H1 (cell line): ENCODE results near the gene ACP4. TPM values are rescaled to one million over a fixed set of nuclear protein-coding genes. Genes with fewer than 3 reads are reported as not detected.

Experiments
- CTCF ChIA-PET: fragments of 300-600 bp; sonication (Branson Sonifier 250); formaldehyde crosslinking; loops from one replicate; lab custom pipeline; 2021; ENCODE audit not compliant: partially characterized antibody; lab: Charles Lee
- POLR2A ChIA-PET: fragments of 300-600 bp; sonication (Branson Sonifier 250); formaldehyde crosslinking; loops from one replicate; lab custom pipeline; 2021; ENCODE audit warnings: inconsistent platforms; ENCODE audit not compliant: partially characterized antibody; lab: Charles Lee
- DNase-seq, 2 experiments: peaks; one replicate each; pipeline versions ENCODE4 v3.0.0 to v3.0.0-alpha.2; 2010 to 2022; ENCODE audit warnings: low spot score in 2 of 2, low read depth in 1 of 2, mixed read lengths in 1 of 2
- FAIRE-seq: peaks from 2 replicates; lab custom pipeline; 2011; peaks lifted over from hg19 to GRCh38; lab: Jason Lieb, UNC
- H2AFZ ChIP-seq: 2 replicates; pipeline ENCODE4 v1.8.1; 2012; ENCODE audit warnings: low read length, inconsistent platforms
- H2AK5ac ChIP-seq: 2 replicates; pipeline ENCODE4 v1.6.1; 2013; ENCODE audit warnings: low read depth, low read length
- H2BK120ac ChIP-seq: replicated peaks from 2 replicates; pipeline ENCODE3; 2013; ENCODE audit warnings: low read depth, low read length, inconsistent platforms
- H2BK12ac ChIP-seq: 2 replicates; pipeline ENCODE4 v1.6.1; 2013; ENCODE audit warnings: low read depth, low read length
- H2BK15ac ChIP-seq: 2 replicates; pipeline ENCODE4 v1.6.1; 2013; ENCODE audit warnings: low read length
- H2BK20ac ChIP-seq: 2 replicates; pipeline ENCODE4 v1.6.1; 2013; ENCODE audit warnings: low read length
- H2BK5ac ChIP-seq: 2 replicates; pipeline ENCODE4 v1.6.1; 2013; ENCODE audit warnings: low read depth, low read length
- H3K14ac ChIP-seq: 2 replicates; pipeline ENCODE4 v1.6.1; 2013; ENCODE audit warnings: inconsistent platforms; ENCODE audit not compliant: insufficient read length
- H3K18ac ChIP-seq: 2 replicates; pipeline ENCODE4 v1.6.1; 2013; ENCODE audit warnings: low read length; ENCODE audit errors: extremely low read depth
- H3K23ac ChIP-seq: 2 replicates; pipeline ENCODE4 v1.6.1; 2013; ENCODE audit warnings: inconsistent platforms; ENCODE audit not compliant: insufficient read length
- H3K23me2 ChIP-seq: 2 replicates; pipeline ENCODE4 v1.6.1; 2013; ENCODE audit warnings: low read depth, low read length
- H3K27ac ChIP-seq: 2 replicates; pipeline ENCODE4 v1.6.1; 2011; ENCODE audit warnings: low read depth, low read length, inconsistent platforms
- H3K27me3 ChIP-seq, 4 experiments: replicated peaks in 1 of 4; 1 replicate in 1 of 4; 2 replicates in 3 of 4; pipeline versions ENCODE4 v1.6.1 to v1.8.1; 2011 to 2013; ENCODE audit warnings: low read length in 3 of 4, mild to moderate bottlenecking in 3 of 4, inconsistent platforms in 2 of 4, mixed read lengths in 2 of 4, moderate library complexity in 1 of 4; ENCODE audit not compliant: control insufficient read depth in 3 of 4, insufficient read depth in 3 of 4; ENCODE audit errors: extremely low read depth in 1 of 4
- H3K36me3 ChIP-seq, 4 experiments: 2 replicates each; pipeline versions ENCODE4 v1.6.1 to v1.8.1; 2011 to 2013; ENCODE audit warnings: mild to moderate bottlenecking in 4 of 4, low read length in 3 of 4, moderate library complexity in 2 of 4, control low read depth in 1 of 4, inconsistent platforms in 1 of 4; ENCODE audit not compliant: insufficient read depth in 4 of 4, control insufficient read depth in 2 of 4
- H3K4ac ChIP-seq: replicated peaks from 2 replicates; pipeline ENCODE3; 2013; ENCODE audit warnings: low read length, low read depth, mixed read lengths, inconsistent platforms; ENCODE audit not compliant: insufficient read length
- H3K4me1 ChIP-seq, 4 experiments: replicated peaks in 1 of 4; 1 replicate in 1 of 4; 2 replicates in 3 of 4; pipeline versions ENCODE4 v1.6.1 to v1.8.1; 2011 to 2013; ENCODE audit warnings: low read length in 3 of 4, inconsistent platforms in 2 of 4, mixed read lengths in 1 of 4; ENCODE audit not compliant: insufficient read depth in 4 of 4, control insufficient read depth in 3 of 4
- H3K4me2 ChIP-seq, 2 experiments: 2 replicates each; pipeline versions ENCODE4 v1.6.1 to v1.8.1; 2011 to 2013; ENCODE audit warnings: low read depth in 2 of 2, low read length in 2 of 2, control low read depth in 1 of 2, inconsistent platforms in 1 of 2, mild to moderate bottlenecking in 1 of 2; ENCODE audit not compliant: insufficient read depth in 1 of 2
- H3K4me3 ChIP-seq, 4 experiments: fragments of 200-600, 300-600 bp in 1 of 4; sonication (generic), shearing (Covaris generic), sonication (Bioruptor Twin) in 1 of 4; 2 replicates each; pipeline versions ENCODE4 v1.5.1 to v1.8.1; 2011 to 2016; ENCODE audit warnings: low read length in 4 of 4, low read depth in 3 of 4, control low read depth in 2 of 4, inconsistent platforms in 2 of 4, mild to moderate bottlenecking in 2 of 4, mixed read lengths in 1 of 4, moderate library complexity in 1 of 4; ENCODE audit not compliant: insufficient read depth in 2 of 4; ENCODE audit errors: extremely low read depth in 1 of 4
- H3K56ac ChIP-seq: replicated peaks from 2 replicates; pipeline ENCODE3; 2013; ENCODE audit warnings: low read depth, mild to moderate bottlenecking, mixed read lengths, low read length, inconsistent platforms; ENCODE audit not compliant: insufficient read length
- H3K79me1 ChIP-seq: 2 replicates; pipeline ENCODE4 v1.6.1; 2013; ENCODE audit warnings: low read depth, low read length, control low read depth
- H3K79me2 ChIP-seq, 2 experiments: 2 replicates each; pipeline versions ENCODE4 v1.6.1 to v1.8.1; 2012 to 2013; ENCODE audit warnings: low read length in 2 of 2, mild to moderate bottlenecking in 2 of 2, inconsistent platforms in 1 of 2; ENCODE audit not compliant: insufficient read depth in 2 of 2, control insufficient read depth in 1 of 2
- H3K9ac ChIP-seq, 4 experiments: replicated peaks in 1 of 4; 1 replicate in 1 of 4; 2 replicates in 3 of 4; pipeline versions ENCODE4 v1.6.1 to v1.8.1; 2011 to 2013; ENCODE audit warnings: low read depth in 3 of 4, low read length in 3 of 4, control low read depth in 2 of 4, mild to moderate bottlenecking in 2 of 4, moderate library complexity in 2 of 4, inconsistent platforms in 1 of 4; ENCODE audit errors: extremely low read depth in 1 of 4
- H3K9me3 ChIP-seq, 2 experiments: 2 replicates each; pipeline versions ENCODE4 v1.6.1 to v1.8.1; 2012 to 2013; ENCODE audit warnings: mild to moderate bottlenecking in 2 of 2, moderate library complexity in 2 of 2, control low read depth in 1 of 2, inconsistent platforms in 1 of 2, low read depth in 1 of 2, low read length in 1 of 2, mixed read lengths in 1 of 2; ENCODE audit not compliant: insufficient read depth in 2 of 2
- H4K20me1 ChIP-seq, 2 experiments: replicated peaks in 1 of 2; 2 replicates each; pipeline versions ENCODE3 to v1.8.1; 2011 to 2013; ENCODE audit warnings: inconsistent platforms in 2 of 2, low read length in 2 of 2, mild to moderate bottlenecking in 1 of 2; ENCODE audit not compliant: insufficient read depth in 2 of 2, control insufficient read depth in 1 of 2
- H4K5ac ChIP-seq: 2 replicates; pipeline ENCODE4 v1.6.1; 2013; ENCODE audit warnings: low read length, low read depth, mixed read lengths, inconsistent platforms; ENCODE audit not compliant: insufficient read length
- H4K8ac ChIP-seq: 2 replicates; pipeline ENCODE4 v1.8.0; 2013; ENCODE audit warnings: mild to moderate bottlenecking, moderate library complexity, low read length, inconsistent platforms; ENCODE audit not compliant: insufficient read depth; ENCODE audit errors: extremely low read depth
- H4K91ac ChIP-seq: replicated peaks from 2 replicates; pipeline ENCODE3; 2013; ENCODE audit warnings: low read length, mixed read lengths, inconsistent platforms; ENCODE audit not compliant: insufficient read length
- CBX5 ChIP-seq: fragments of 300-800, 300-1000 bp; sonication (generic); IDR thresholded peaks from 2 replicates; pipeline ENCODE4 v1.7.1; 2016; ENCODE audit warnings: antibody characterized with exemption, low read length, low read depth
- CHD1 ChIP-seq: IDR thresholded peaks from 2 replicates; pipeline ENCODE4 v1.6.1; 2012; ENCODE audit warnings: low read depth, low read length, improper control_type of control experiment
- CREB1 ChIP-seq: IDR thresholded peaks from 2 replicates; pipeline ENCODE4 v1.6.1; 2012; ENCODE audit warnings: inconsistent platforms
- JUN ChIP-seq: IDR thresholded peaks from 2 replicates; pipeline ENCODE4 v1.6.1; 2011; ENCODE audit warnings: low read depth, mild to moderate bottlenecking, improper control_type of control experiment, low read length
- JUND ChIP-seq: IDR thresholded peaks from 2 replicates; pipeline ENCODE4 v1.6.1; 2011; ENCODE audit warnings: mild to moderate bottlenecking, improper control_type of control experiment, low read length
- MAFK ChIP-seq: IDR thresholded peaks from 2 replicates; pipeline ENCODE4 v1.6.1; 2012; ENCODE audit warnings: low read depth, mild to moderate bottlenecking, improper control_type of control experiment, low read length
- POU5F1 ChIP-seq: IDR thresholded peaks from 2 replicates; pipeline ENCODE4 v1.6.1; 2011; ENCODE audit warnings: low read depth, mild to moderate bottlenecking, low read length, moderate library complexity
- SIN3A ChIP-seq, 2 experiments: IDR thresholded peaks in 1 of 2; conservative IDR thresholded peaks in 1 of 2; 2 replicates each; pipeline ENCODE4 v1.6.1; 2011 to 2012; ENCODE audit warnings: low read length in 2 of 2, improper control_type of control experiment in 1 of 2, low read depth in 1 of 2, mild to moderate bottlenecking in 1 of 2
- SRF ChIP-seq: IDR thresholded peaks from 2 replicates; pipeline ENCODE4 v1.6.1; 2011; ENCODE audit warnings: mild to moderate bottlenecking, low read depth, low read length, moderate library complexity
- TBP ChIP-seq: IDR thresholded peaks from 2 replicates; pipeline ENCODE4 v1.6.1; 2011; ENCODE audit warnings: low read depth, low read length, improper control_type of control experiment
- TEAD4 ChIP-seq: IDR thresholded peaks from 2 replicates; pipeline ENCODE4 v1.6.1; 2012; ENCODE audit warnings: low read depth, low read length, inconsistent platforms, mixed read lengths
- USF2 ChIP-seq: IDR thresholded peaks from 2 replicates; pipeline ENCODE4 v1.6.1; 2011; ENCODE audit warnings: low read length, improper control_type of control experiment
- WGBS, 2 experiments: shearing (Covaris generic) in 1 of 2; methylation state at CpG; one replicate each; pipeline versions ENCODE4 v1.1.6 to v1.1.7; 2013 to 2015; ENCODE audit warnings: low lambda C conversion rate in 2 of 2, mixed read lengths in 2 of 2, inconsistent platforms in 1 of 2, low coverage in 1 of 2, missing lambda C conversion rate in 1 of 2; ENCODE audit not compliant: insufficient replicate concordance in 2 of 2, insufficient coverage in 1 of 2, insufficient read length in 1 of 2; ENCODE audit errors: extremely low coverage in 1 of 2, missing lambda C conversion rate in 1 of 2; 5-methylcytosine and 5-hydroxymethylcytosine counted together
- polyA plus RNA-seq, 7 experiments: library from polyadenylated mRNA; depleted of rRNA in 3 of 7; stranded (reverse) in 5 of 7; unstranded in 2 of 7; fragments of >200 nt in 5 of 7; fragments of 200-250 nt in 2 of 7; gene quantifications; 1 replicate in 5 of 7; 2 replicates in 1 of 7; 4 replicates in 1 of 7; pipeline versions ENCODE4 v1.2.1 to v1.2.3, GENCODE V29; 2011 to 2013; ENCODE audit warnings: missing spikeins in 2 of 7, mixed read lengths in 2 of 7
- total RNA-seq: library from RNA; stranded (reverse); fragmentation: NEBNext Ultra II Directional; extraction: Animal tissue kit (Norgen Biotek cat#: 25700); gene quantifications from 2 replicates; pipeline ENCODE4 v1.2.1, GENCODE V29; 2021

ACP4 gene
- total and polyA plus RNA-seq, 2 of the 8 experiments (the other 6 are each of a cell fraction or from before 2014, with no cell fraction given), result not detected

- ChIA-PET POLR2A (interaction anchor here (0.6 to 1.6 kb wide), 3 partner anchors 23 to 30 kb away, joined by 3 to 7 read pairs (median 5); no protein-coding TSS in a partner anchor), CTCF (no interaction called here)
- FAIRE-seq, result no peak
- Histone ChIP-seq H2AK5ac (no peak overlapping the region), H4K91ac (no peak overlapping the region), H3K4me2 (no peak overlapping the region), H2AFZ (no peak overlapping the region), H2BK5ac (no peak overlapping the region), H3K4ac (no peak overlapping the region), H3K27ac (no peak overlapping the region), H3K27me3 (peaks cover 0 to 4% (median 4%) of the 10 kb centered on the region in 4 experiments; a peak in 4 of 7 replicates), H4K20me1 (no peaks in the 10 kb centered on the region), H3K36me3 (no peaks in the 10 kb centered on the region), H2BK12ac (0 out of 2 replicates have a peak overlapping the region, but pooled peaks have one; percentile 39), H3K79me2 (no peaks in the 10 kb centered on the region), H4K8ac (no peak overlapping the region), H3K79me1 (no peaks in the 10 kb centered on the region), H3K9ac (no peak overlapping the region), H3K14ac (no peak overlapping the region), H3K18ac (no peak overlapping the region), H3K4me3 (no peak overlapping the region), H2BK20ac (no peak overlapping the region), H2BK120ac (no peak overlapping the region), H3K23ac (no peak overlapping the region), H2BK15ac (no peak overlapping the region), H3K4me1 (no peaks in the 10 kb centered on the region; a peak in 1 of 7 replicates), H3K56ac (no peak overlapping the region), H4K5ac (no peak overlapping the region), H3K9me3 (no peaks in the 10 kb centered on the region; a peak in 1 of 4 replicates), H3K23me2 (peaks cover 5% of the 10 kb centered on the region; the same call in 1 of the 2 replicates)
- no peak for DNase-seq
- WGBS, 2 experiments, result 88% methylated on average over 14 of the region's 14 CpGs; no CpG with 5 or more reads in 1 of the 2 experiments
- TF ChIP-seq JUND (no peak), POU5F1 (no peak), CBX5 (no peak), TEAD4 (no peak), MAFK (no peak), SIN3A (conservative IDR thresholded peaks at IDR 0.05 in 1 of 2, IDR thresholded peaks at IDR 0.05 in 1 of 2; ENCODE audit: low read depth in 1 of 2, low read length in 2 of 2) (no peak), USF2 (no peak), JUN (no peak), SRF (no peak), CREB1 (no peak), CHD1 (no peak), TBP (no peak)
These were observed 37.3 kb downstream of the ACP4 start for GRCh38 chr19:50827476-50827875.
